ENCODE results near the gene PLXNA4.

DNA sequence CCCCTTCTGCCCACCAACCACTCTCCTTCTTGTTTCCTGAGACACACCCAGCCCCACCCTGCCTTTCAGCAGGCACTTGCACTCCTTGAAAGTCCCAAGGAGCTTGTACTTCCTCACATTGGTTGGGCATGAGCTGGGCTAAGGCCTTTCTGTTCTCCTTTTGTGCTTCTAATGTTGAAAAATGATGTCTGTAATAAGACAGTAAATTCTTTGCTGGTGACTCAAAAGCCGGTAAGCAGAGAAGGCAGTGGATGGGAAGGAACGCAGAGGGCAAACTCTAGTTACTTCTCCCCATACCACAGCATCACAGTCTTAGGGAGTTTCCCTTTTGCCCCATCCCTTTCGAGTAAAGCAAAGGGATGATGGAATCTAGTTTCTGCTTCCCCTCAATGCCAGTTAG lies 185.6 kb downstream of the PLXNA4 start:
- TF ChIP-seq TAF1 (IDR thresholded peaks at IDR 0.05; ENCODE audit: borderline replicate concordance, insufficient read depth, low read length) (no peak), POLR2AphosphoS5 (IDR thresholded peaks at IDR 0.05; ENCODE audit: low read depth, low read length) (no peak), SIN3A (IDR thresholded peaks at IDR 0.05; ENCODE audit: borderline replicate concordance, insufficient read depth, low read length) (no peak)
